ENCODE data around the gene SH2D4B.

SH2D4B gene

DNA sequence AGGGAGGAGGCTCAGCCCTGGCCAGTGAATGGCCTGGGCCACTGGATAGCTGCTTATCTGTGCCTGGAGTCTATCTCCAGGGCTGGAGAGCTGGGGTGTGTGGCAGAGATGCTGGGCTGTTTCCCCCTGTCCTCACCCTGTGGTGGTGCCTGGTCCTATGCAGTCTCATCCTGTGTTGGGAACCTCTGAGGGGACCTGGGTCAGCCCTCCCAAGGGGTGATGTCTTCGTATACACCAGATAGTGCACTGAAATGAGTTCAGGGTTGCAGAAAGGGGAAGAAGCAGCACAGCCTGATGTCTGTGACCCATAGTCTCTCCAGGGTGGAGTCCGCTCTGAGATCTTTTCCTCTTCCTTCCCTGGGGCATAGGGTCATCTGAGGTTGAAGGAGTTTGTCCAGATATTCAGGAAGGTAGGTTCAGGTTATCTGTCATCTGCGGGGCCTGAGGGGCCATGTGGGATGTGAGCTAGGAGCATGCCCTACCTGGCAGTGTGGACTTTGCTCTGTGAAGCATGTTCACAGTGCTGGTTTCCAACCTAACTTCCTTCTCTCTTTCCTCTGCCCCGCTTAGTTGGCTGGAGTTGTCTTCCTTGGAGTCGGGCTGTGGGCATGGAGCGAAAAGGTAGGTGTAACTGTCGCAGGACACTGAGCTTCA lies 33.4 kb upstream of the SH2D4B start:
- DNase-seq = no peak

DNA sequence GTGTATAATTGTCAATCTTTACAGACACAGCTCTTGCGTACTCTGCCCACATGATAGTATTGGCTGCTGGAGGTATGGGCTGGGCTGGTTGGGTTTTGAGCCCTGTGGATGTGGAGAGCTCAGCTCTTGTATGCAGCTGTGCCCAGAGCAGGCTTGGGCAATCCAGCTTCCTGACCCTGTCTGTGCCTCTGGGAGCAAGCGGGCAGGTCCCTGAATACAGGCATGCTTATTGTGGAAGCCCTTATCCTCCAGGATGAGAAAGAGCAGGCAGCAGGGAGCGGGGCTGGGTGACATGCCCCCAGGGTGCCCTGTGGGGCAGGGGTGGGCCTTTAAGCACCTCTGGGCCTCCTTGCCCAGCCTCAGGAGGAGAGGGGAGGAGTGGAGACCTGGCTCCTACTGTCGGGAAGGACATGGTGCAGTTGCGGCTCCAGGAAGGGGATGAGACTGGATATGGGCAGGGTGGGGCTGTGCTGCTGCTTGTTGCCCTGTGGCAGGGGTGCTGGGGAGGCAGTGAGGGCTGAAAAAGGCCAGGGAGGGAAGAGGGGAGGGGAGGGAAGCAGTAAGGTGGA lies 32.7 kb upstream of the SH2D4B start:
- no peak for DNase-seq

DNA sequence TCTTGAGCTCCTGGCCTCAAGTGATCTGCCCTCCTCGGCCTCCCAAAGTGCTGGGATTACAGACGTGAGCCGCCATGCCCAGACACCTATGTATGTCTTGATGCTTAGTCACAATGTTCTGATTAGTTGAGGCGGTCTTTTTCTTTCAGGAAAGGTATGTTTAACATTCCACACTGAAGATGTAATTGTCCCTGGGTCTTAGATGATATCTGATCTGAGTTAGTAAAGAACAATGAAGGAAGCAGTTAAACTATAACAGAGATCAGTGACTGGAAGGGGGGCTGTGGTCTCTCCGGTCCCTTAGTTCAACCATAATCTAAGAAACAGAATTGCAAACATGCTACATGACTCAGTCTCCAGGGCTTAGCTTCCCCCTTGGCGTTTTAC lies 31.5 kb upstream of the SH2D4B start:
- no peak for DNase-seq

DNA sequence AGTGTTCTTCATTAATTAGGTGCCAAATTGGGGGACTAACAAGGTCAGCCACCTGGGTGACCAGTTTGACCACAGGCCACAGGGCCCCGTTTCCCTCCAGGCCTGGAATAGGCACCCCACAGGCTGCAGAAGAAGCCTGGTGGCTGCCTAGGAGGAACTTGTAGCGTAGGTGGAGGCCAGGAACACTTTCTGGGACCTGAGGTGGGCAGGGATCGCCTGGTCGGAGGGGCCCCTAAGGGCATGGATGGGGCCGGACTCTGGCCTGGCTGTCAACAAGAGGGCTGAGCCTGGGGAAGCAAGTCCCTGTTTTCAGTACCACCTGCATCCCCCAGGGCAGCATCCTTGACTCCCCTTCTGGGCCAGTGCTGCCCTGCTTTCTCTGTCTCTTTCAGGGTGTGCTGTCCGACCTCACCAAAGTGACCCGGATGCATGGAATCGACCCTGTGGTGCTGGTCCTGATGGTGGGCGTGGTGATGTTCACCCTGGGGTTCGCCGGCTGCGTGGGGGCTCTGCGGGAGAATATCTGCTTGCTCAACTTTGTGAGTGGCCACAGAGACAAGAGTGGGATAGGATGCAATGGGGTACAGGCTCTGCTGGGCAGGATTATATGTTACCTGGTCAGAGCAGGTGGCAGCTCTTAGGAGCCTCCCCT lies 30.7 kb upstream of the SH2D4B start:
- no peak for DNase-seq

DNA sequence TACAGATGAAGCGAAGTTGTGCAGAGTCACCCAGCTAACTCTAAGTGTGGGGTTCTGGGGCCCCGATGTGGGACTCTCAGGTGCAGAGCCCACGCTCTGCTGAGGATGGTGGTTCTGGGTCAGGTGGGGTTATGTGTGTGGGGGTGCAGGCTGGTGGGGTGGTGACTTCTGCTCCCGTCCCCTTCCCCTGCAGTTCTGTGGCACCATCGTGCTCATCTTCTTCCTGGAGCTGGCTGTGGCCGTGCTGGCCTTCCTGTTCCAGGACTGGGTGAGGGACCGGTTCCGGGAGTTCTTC lies 28.6 kb upstream of the SH2D4B start:
- DNase-seq = no peak

DNA sequence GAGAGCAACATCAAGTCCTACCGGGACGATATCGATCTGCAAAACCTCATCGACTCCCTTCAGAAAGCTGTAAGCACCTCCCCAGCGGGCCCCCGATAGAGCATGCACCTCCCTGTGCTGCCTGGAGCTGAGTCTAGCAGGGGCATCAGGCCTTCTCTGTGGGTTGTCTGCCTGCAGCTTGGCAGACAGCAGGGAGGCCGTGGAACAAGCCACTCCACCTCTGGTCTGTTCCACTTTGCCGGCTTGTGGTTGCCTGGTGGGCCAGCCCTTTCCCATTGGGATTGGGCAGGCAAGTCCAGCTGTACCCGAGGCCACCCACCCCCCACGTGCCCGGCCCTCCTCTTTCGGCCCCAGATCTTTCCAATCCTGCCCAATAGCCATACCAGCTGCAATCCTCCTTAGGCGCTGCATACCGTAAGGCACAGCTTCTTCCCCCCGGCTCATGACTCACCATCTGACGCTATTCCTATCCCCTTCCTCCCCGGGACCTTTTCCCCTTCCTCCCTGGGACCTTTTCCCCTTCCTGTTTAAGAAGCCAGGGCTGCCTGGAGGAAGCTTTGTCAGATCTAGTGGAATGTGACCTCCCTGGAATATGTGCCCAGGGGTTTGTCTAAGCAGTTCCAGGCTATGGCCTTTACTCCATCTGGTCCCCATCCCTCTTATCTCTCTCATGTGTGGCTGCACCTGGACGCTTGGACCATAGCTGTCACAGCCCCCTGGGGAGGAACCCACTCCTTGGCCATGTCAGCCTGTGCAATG lies 28.1 kb upstream of the SH2D4B start:
- no peak for DNase-seq

DNA sequence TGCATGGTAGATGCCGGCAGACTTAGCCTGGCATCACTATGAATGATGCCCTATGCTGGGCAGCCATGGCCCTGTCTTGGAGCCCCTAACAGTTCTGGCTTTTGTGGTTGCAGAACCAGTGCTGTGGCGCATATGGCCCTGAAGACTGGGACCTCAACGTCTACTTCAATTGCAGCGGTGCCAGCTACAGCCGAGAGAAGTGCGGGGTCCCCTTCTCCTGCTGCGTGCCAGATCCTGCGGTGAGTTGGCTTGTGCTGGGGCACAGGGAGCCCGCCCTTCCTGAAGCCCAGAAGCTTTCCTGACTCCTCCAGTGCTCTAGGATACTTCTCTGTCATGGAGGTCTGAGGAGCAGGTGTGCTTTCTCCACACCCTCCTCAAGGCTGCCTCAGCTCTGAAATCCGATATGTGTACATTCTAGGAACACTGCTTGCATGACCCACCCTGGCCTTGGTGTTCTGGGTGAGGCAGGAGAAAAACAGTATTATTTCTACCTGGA lies 25.6 kb upstream of the SH2D4B start:
- no peak for DNase-seq

DNA sequence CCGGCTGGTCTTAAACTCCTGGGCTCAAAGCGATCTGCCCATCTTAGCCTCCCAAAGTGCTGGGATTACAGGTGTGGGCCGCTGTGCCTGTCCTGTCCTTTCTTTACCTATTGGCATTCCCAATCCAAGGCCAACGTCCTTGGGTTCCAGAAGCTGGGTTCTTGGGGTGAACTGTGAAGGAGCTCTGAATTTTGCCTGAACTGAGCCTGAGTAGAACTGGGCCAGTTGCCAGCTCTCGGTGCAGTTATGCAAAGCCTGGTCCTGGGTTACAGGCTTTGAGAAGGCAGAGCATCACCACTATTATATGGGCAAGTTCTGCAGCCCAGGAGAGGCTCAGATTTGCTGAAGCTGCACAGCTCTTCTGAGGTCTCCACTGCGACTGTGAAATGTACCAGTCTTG lies 24.6 kb upstream of the SH2D4B start:
- no peak for DNase-seq

DNA sequence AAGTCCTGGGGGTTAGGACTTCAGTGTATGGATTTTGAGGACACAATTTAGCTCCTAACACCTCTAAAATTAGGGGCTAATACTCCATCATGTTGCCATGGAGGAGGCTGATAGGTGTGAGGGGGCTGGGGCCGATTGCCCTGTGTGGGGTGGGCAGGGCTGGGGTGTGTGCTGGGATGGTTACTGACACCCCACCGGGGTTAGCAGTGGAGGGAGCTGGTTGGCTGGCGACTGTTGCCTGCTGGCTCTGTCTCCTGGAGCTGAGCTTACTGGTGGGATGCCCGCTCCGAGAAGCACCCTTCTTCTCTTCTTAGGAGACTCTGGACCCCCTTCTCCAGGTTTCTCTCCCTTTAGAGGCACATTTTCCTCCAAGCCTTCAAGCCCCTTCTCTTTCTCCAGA lies 22.2 kb upstream of the SH2D4B start:
- DNase-seq = no peak

DNA sequence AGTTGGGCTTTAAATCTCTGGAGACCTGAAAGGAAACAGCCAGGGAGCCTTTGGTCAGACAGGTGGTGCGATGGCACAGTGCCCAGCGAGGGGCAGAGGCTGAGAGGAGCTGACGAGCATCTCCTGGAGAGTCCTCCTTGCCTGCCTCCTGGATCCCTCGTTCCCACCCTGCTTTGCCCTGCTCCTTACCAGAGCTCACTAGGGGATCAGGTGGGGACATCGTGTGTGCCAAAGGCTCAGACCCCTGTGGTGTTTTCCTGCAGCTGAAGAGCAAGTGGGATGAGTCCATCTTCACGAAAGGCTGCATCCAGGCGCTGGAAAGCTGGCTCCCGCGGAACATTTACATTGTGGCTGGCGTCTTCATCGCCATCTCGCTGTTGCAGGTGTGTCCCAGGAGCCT lies 21.8 kb upstream of the SH2D4B start:
- no peak for DNase-seq

DNA sequence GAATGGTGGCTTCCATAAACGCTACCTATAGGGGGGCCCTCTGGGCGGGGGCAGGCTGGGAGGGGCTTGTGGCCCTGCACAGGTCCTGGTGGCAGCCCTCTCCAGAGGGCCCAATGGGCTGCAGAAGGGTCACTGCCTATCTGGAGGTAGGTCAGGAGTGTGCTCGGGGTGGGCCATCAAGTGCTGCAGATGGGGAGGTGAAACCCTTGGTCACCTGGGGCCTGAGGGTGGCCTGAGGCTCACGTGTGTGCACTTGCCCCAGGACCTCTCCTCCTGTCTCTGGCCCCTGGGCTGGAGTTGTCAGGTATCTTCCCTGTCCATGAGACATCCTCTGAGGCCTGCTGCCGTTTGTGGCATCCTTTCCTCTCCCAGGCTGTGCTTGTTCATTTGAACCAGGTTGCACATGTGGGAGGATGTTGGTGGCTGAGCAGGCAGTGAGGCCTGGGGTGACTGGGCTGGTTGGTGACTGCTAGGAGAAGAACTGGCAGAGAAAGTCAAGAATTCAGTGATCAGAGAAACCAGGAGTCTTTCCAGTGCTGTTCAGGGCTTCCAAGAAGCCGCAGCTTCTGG lies 21.1 kb upstream of the SH2D4B start:
- DNase-seq = no peak

DNA sequence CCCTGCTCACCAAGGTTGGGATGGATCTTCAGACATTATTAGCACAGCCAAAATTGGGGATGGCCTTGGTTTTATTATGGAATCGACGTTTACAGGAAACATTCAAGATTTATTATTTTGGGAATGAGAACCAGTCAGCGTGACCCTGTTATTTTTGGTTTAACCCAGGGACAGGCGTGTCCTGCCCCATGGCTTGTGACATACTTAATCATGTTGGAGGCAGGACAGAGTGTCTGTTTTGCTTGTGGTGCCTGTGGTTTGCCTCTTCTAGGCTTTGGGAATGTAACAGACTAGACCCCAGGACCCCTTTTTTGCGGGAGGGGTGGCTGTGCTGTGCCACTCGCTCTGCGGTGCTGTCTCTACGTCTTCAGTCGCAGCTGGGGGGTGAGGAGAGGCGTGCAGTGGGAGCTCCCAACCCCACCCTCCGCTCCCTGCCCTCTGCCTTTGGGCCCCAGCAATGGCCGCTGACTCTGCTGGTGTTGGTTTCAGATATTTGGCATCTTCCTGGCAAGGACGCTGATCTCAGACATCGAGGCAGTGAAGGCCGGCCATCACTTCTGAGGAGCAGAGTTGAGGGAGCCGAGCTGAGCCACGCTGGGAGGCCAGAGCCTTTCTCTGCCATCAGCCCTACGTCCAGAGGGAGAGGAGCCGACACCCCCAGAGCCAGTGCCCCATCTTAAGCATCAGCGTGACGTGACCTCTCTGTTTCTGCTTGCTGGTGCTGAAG lies 20.1 kb upstream of the SH2D4B start:
- DNase-seq = no peak

DNA sequence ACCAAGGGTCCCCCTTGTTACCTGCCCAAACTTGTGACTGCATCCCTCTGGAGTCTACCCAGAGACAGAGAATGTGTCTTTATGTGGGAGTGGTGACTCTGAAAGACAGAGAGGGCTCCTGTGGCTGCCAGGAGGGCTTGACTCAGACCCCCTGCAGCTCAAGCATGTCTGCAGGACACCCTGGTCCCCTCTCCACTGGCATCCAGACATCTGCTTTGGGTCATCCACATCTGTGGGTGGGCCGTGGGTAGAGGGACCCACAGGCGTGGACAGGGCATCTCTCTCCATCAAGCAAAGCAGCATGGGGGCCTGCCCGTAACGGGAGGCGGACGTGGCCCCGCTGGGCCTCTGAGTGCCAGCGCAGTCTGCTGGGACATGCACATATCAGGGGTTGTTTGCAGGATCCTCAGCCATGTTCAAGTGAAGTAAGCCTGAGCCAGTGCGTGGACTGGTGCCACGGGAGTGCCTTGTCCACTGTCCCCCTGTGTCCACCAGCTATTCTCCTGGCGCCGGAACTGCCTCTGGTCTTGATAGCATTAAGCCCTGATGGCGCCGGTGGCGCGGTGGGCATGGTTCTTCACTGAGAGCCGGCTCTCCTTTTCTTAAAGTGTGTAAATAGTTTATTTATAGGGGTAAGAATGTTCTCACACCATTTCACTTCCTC lies 19.4 kb upstream of the SH2D4B start:
- DNase-seq = no peak

DNA sequence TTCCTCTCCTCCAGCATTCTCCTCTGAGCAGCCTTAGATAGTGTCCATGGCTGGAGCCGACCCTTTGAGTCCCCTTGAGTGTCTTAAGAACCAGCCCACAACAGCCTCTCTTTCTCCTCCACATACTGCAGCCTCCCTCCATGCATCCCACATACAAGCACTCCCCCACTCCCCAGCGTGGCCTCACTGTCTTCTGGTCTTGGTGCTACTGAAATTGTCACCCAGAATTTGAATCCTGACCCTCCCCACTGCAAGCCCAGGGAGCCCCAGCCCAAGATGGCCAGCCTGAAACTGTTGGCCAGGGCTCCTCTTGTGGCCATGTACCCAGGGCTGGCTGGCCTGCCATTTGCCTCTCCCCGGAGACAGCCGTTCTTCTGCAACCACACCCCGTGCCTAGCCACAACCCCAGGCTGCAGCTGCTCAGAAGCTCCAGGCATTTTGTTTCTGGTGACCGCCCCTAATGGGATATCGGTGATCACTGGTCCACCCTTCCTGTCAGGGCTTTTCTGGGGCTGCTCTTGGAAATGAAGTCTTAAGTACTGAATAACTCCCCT lies 18.8 kb upstream of the SH2D4B start:
- no peak for DNase-seq

DNA sequence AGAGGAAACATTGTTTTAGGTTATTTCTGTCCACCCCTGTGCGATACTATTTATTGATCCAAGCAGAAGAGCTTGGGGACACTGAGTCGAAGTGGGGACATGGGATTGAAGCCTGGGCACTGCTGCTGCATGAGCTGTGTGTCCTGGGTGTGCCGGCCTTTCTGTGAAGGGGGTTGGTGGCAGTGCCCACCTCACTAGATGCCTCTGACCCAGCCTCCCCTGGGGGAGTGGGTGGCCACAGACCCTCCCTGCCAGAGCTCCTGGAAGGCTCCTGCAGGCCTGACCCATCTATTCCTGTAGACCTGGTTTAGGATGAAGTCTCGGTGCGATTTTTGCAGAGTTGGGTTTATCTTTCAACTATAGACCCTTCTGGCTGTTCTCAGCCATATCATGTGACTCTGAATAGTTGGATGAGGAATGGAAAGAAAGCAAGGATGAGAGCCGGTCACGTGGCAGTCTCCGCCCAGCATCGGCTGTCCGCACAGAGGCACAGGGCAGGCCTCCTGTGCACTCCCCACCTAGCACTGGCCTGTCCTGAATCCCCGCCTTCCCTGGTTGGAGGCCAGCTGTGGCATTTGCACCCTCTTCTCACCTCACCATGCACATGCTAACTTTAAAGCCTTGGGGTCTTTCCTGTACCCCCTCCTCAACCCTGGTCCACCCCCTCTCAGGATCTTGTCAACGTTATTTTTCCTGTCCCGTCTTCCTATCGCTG lies 17.6 kb upstream of the SH2D4B start:
- DNase-seq = no peak

DNA sequence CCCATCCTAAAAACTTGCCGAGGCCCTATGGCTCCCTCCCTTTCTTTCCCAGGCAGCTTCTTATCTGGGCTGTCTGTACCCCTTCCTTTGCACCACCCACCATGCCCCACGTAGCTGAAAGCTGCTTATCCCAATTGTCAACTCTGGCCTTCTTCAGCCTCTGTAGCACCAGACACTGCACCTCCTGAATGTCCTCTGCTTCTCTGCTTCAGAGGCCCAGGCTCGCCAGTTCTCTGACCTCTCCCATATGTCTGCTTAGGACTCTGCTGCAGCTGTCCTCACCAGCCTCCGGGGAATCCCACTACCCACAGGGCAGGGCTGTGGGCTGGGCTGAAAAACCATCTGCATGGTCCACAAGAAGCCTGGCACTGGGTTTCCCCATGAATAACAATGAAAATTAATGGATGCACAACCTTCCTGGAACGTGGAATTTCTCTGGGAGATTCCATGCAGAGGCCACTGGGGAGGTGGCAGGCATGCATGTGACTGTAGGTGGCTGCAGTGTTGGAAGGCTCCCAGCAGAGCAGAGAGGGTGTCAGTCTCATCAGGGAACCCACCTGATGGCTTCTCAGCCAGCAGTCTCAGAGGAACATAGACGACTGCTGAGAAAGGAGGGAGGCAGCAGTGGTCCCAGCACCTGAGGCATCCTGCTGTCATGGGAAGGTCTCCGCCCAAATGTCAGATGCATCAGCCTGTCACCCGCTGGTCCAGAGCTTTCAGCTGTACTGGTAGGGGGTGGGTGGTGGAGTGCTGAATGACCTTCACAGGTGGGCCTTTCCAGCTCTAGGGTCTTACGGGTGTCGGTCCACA lies 16.8 kb upstream of the SH2D4B start:
- no peak for DNase-seq

DNA sequence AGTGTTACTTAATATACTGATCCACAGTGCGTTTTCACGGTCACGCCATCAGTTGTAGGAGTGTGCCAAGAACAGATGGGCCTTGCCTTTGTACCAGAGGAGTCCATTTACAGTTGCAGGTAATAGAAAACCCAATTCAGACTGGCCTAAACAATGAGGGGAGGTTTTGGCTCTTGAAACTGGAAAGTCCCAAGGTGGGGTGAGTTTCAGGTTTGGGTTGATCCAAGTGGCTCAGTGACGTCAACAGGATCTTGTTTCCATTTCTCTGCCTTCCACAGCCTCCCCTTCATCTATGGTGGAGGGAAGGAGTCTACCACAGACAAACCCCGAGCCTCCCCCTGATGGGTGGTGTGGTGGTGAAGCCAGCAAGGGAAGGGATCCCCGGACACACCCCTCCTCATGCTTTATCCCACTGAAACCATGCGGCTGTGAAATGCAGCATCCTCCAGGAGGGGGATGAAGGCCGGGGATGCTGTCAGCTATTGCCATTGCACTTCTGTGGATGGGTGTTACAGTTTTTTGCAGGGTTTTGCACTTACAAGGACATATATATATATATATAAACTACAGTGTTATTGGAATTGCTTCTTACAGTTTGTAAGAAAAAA lies 14.8 kb upstream of the SH2D4B start:
- DNase-seq = no peak

DNA sequence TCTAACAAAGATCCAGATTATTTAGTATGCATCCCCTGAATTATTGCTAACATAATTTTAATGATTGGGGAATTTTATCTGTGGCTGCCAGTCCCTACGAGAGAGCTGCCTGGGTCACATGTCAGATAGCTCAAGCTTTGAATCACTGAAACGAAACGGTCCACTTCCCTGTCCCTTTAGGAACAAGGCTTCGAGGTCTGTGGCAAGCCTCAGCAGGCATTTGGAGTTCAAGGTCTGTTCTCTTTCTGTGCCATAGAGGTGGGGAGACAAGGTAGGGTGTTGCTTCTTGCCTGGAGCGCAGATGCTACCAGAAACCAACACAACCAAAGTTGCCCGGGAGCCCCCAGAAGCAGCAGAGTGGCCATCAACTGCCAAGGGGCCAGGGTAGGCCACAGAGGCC lies 13.9 kb upstream of the SH2D4B start:
- DNase-seq = no peak

DNA sequence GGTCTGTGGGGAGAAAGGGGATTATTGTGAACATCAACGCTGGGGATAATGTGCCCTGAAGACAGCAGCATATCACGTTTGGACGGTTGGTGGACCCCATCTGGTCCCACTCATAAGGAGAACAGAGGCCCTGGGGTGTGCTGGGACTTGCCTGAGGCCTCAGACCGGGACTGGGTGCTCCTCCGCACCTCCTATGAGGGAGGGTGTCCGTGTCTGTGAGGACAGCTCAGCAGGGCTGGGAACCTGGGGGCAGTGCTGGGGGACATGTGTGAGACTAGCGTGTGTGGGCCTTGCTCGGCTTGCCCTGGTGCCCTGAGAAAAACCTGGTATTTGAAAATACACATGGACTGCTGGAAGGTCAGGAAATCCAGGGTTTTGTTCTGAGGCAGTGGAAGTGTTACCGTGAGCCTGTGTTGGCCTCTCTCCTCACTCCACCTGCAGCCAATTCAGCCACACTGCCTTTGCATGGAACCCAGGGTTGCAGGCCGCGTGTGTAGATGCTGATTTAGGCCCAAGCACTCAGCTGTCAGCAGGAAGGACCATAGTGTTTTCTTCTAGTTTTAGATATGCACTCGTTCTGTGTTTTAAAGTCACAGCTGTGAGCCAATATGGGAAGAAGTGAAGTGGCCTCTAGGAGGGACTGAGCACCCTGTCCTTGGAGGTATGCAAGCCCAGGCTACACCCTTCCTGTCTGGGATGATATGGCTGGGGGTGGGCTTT lies 13.4 kb upstream of the SH2D4B start:
- no peak for DNase-seq
